H1 (cell line): ENCODE results near the gene COX14. TPM values are rescaled to one million over a fixed set of nuclear protein-coding genes. Genes with fewer than 3 reads are reported as not detected.

ENCODE experiments used
- CTCF ChIA-PET: fragments of 300-600 bp; sonication (Branson Sonifier 250); formaldehyde crosslinking; loops from one replicate; lab custom pipeline; 2021; ENCODE audit not compliant: partially characterized antibody; lab: Charles Lee
- POLR2A ChIA-PET: fragments of 300-600 bp; sonication (Branson Sonifier 250); formaldehyde crosslinking; loops from one replicate; lab custom pipeline; 2021; ENCODE audit warnings: inconsistent platforms; ENCODE audit not compliant: partially characterized antibody; lab: Charles Lee
- DNase-seq, 2 experiments: peaks; one replicate each; pipeline versions ENCODE4 v3.0.0 to v3.0.0-alpha.2; 2010 to 2022; ENCODE audit warnings: low spot score in 2 of 2, low read depth in 1 of 2, mixed read lengths in 1 of 2
- FAIRE-seq: peaks from 2 replicates; lab custom pipeline; 2011; peaks lifted over from hg19 to GRCh38; lab: Jason Lieb, UNC
- H2AFZ ChIP-seq: 2 replicates; pipeline ENCODE4 v1.8.1; 2012; ENCODE audit warnings: low read length, inconsistent platforms
- H2AK5ac ChIP-seq: 2 replicates; pipeline ENCODE4 v1.6.1; 2013; ENCODE audit warnings: low read depth, low read length
- H2BK120ac ChIP-seq: replicated peaks from 2 replicates; pipeline ENCODE3; 2013; ENCODE audit warnings: low read depth, low read length, inconsistent platforms
- H2BK12ac ChIP-seq: 2 replicates; pipeline ENCODE4 v1.6.1; 2013; ENCODE audit warnings: low read depth, low read length
- H2BK15ac ChIP-seq: 2 replicates; pipeline ENCODE4 v1.6.1; 2013; ENCODE audit warnings: low read length
- H2BK20ac ChIP-seq: 2 replicates; pipeline ENCODE4 v1.6.1; 2013; ENCODE audit warnings: low read length
- H2BK5ac ChIP-seq: 2 replicates; pipeline ENCODE4 v1.6.1; 2013; ENCODE audit warnings: low read depth, low read length
- H3K14ac ChIP-seq: 2 replicates; pipeline ENCODE4 v1.6.1; 2013; ENCODE audit warnings: inconsistent platforms; ENCODE audit not compliant: insufficient read length
- H3K18ac ChIP-seq: 2 replicates; pipeline ENCODE4 v1.6.1; 2013; ENCODE audit warnings: low read length; ENCODE audit errors: extremely low read depth
- H3K23ac ChIP-seq: 2 replicates; pipeline ENCODE4 v1.6.1; 2013; ENCODE audit warnings: inconsistent platforms; ENCODE audit not compliant: insufficient read length
- H3K23me2 ChIP-seq: 2 replicates; pipeline ENCODE4 v1.6.1; 2013; ENCODE audit warnings: low read depth, low read length
- H3K27ac ChIP-seq: 2 replicates; pipeline ENCODE4 v1.6.1; 2011; ENCODE audit warnings: low read depth, low read length, inconsistent platforms
- H3K27me3 ChIP-seq, 4 experiments: replicated peaks in 1 of 4; 1 replicate in 1 of 4; 2 replicates in 3 of 4; pipeline versions ENCODE4 v1.6.1 to v1.8.1; 2011 to 2013; ENCODE audit warnings: low read length in 3 of 4, mild to moderate bottlenecking in 3 of 4, inconsistent platforms in 2 of 4, mixed read lengths in 2 of 4, moderate library complexity in 1 of 4; ENCODE audit not compliant: control insufficient read depth in 3 of 4, insufficient read depth in 3 of 4; ENCODE audit errors: extremely low read depth in 1 of 4
- H3K36me3 ChIP-seq, 4 experiments: 2 replicates each; pipeline versions ENCODE4 v1.6.1 to v1.8.1; 2011 to 2013; ENCODE audit warnings: mild to moderate bottlenecking in 4 of 4, low read length in 3 of 4, moderate library complexity in 2 of 4, control low read depth in 1 of 4, inconsistent platforms in 1 of 4; ENCODE audit not compliant: insufficient read depth in 4 of 4, control insufficient read depth in 2 of 4
- H3K4ac ChIP-seq: replicated peaks from 2 replicates; pipeline ENCODE3; 2013; ENCODE audit warnings: low read length, low read depth, mixed read lengths, inconsistent platforms; ENCODE audit not compliant: insufficient read length
- H3K4me1 ChIP-seq, 4 experiments: replicated peaks in 1 of 4; 1 replicate in 1 of 4; 2 replicates in 3 of 4; pipeline versions ENCODE4 v1.6.1 to v1.8.1; 2011 to 2013; ENCODE audit warnings: low read length in 3 of 4, inconsistent platforms in 2 of 4, mixed read lengths in 1 of 4; ENCODE audit not compliant: insufficient read depth in 4 of 4, control insufficient read depth in 3 of 4
- H3K4me2 ChIP-seq, 2 experiments: 2 replicates each; pipeline versions ENCODE4 v1.6.1 to v1.8.1; 2011 to 2013; ENCODE audit warnings: low read depth in 2 of 2, low read length in 2 of 2, control low read depth in 1 of 2, inconsistent platforms in 1 of 2, mild to moderate bottlenecking in 1 of 2; ENCODE audit not compliant: insufficient read depth in 1 of 2
- H3K4me3 ChIP-seq, 4 experiments: fragments of 200-600, 300-600 bp in 1 of 4; sonication (generic), shearing (Covaris generic), sonication (Bioruptor Twin) in 1 of 4; 2 replicates each; pipeline versions ENCODE4 v1.5.1 to v1.8.1; 2011 to 2016; ENCODE audit warnings: low read length in 4 of 4, low read depth in 3 of 4, control low read depth in 2 of 4, inconsistent platforms in 2 of 4, mild to moderate bottlenecking in 2 of 4, mixed read lengths in 1 of 4, moderate library complexity in 1 of 4; ENCODE audit not compliant: insufficient read depth in 2 of 4; ENCODE audit errors: extremely low read depth in 1 of 4
- H3K56ac ChIP-seq: replicated peaks from 2 replicates; pipeline ENCODE3; 2013; ENCODE audit warnings: low read depth, mild to moderate bottlenecking, mixed read lengths, low read length, inconsistent platforms; ENCODE audit not compliant: insufficient read length
- H3K79me1 ChIP-seq: 2 replicates; pipeline ENCODE4 v1.6.1; 2013; ENCODE audit warnings: low read depth, low read length, control low read depth
- H3K79me2 ChIP-seq, 2 experiments: 2 replicates each; pipeline versions ENCODE4 v1.6.1 to v1.8.1; 2012 to 2013; ENCODE audit warnings: low read length in 2 of 2, mild to moderate bottlenecking in 2 of 2, inconsistent platforms in 1 of 2; ENCODE audit not compliant: insufficient read depth in 2 of 2, control insufficient read depth in 1 of 2
- H3K9ac ChIP-seq, 4 experiments: replicated peaks in 1 of 4; 1 replicate in 1 of 4; 2 replicates in 3 of 4; pipeline versions ENCODE4 v1.6.1 to v1.8.1; 2011 to 2013; ENCODE audit warnings: low read depth in 3 of 4, low read length in 3 of 4, control low read depth in 2 of 4, mild to moderate bottlenecking in 2 of 4, moderate library complexity in 2 of 4, inconsistent platforms in 1 of 4; ENCODE audit errors: extremely low read depth in 1 of 4
- H3K9me3 ChIP-seq, 2 experiments: 2 replicates each; pipeline versions ENCODE4 v1.6.1 to v1.8.1; 2012 to 2013; ENCODE audit warnings: mild to moderate bottlenecking in 2 of 2, moderate library complexity in 2 of 2, control low read depth in 1 of 2, inconsistent platforms in 1 of 2, low read depth in 1 of 2, low read length in 1 of 2, mixed read lengths in 1 of 2; ENCODE audit not compliant: insufficient read depth in 2 of 2
- H4K20me1 ChIP-seq, 2 experiments: replicated peaks in 1 of 2; 2 replicates each; pipeline versions ENCODE3 to v1.8.1; 2011 to 2013; ENCODE audit warnings: inconsistent platforms in 2 of 2, low read length in 2 of 2, mild to moderate bottlenecking in 1 of 2; ENCODE audit not compliant: insufficient read depth in 2 of 2, control insufficient read depth in 1 of 2
- H4K5ac ChIP-seq: 2 replicates; pipeline ENCODE4 v1.6.1; 2013; ENCODE audit warnings: low read length, low read depth, mixed read lengths, inconsistent platforms; ENCODE audit not compliant: insufficient read length
- H4K8ac ChIP-seq: 2 replicates; pipeline ENCODE4 v1.8.0; 2013; ENCODE audit warnings: mild to moderate bottlenecking, moderate library complexity, low read length, inconsistent platforms; ENCODE audit not compliant: insufficient read depth; ENCODE audit errors: extremely low read depth
- H4K91ac ChIP-seq: replicated peaks from 2 replicates; pipeline ENCODE3; 2013; ENCODE audit warnings: low read length, mixed read lengths, inconsistent platforms; ENCODE audit not compliant: insufficient read length
- CBX5 ChIP-seq: fragments of 300-800, 300-1000 bp; sonication (generic); IDR thresholded peaks from 2 replicates; pipeline ENCODE4 v1.7.1; 2016; ENCODE audit warnings: antibody characterized with exemption, low read length, low read depth
- CHD2 ChIP-seq: IDR thresholded peaks from 2 replicates; pipeline ENCODE4 v1.6.1; 2012; ENCODE audit warnings: low read length, improper control_type of control experiment
- CTBP2 ChIP-seq: IDR thresholded peaks from 2 replicates; pipeline ENCODE4 v1.7.0; 2011; ENCODE audit warnings: borderline replicate concordance, mild to moderate bottlenecking, moderate library complexity, mixed read lengths, low read length; ENCODE audit not compliant: insufficient read depth, insufficient read length
- E2F6 ChIP-seq: IDR thresholded peaks from 2 replicates; pipeline ENCODE4 v1.6.1; 2012; ENCODE audit warnings: inconsistent platforms
- JUN ChIP-seq: IDR thresholded peaks from 2 replicates; pipeline ENCODE4 v1.6.1; 2011; ENCODE audit warnings: low read depth, mild to moderate bottlenecking, improper control_type of control experiment, low read length
- KDM5A ChIP-seq: fragments of 200-600 bp; IDR thresholded peaks from 2 replicates; pipeline ENCODE4 v1.7.1; 2012; ENCODE audit warnings: mild to moderate bottlenecking, low read length, inconsistent platforms, mixed read lengths
- PHF8 ChIP-seq: fragments of 200-600 bp; sonication (generic); conservative IDR thresholded peaks from 2 replicates; pipeline ENCODE4 v1.7.1; 2012; ENCODE audit warnings: low read depth, mild to moderate bottlenecking, inconsistent platforms, low read length, moderate library complexity
- POLR2AphosphoS5 ChIP-seq: IDR thresholded peaks from 2 replicates; pipeline ENCODE4 v1.6.1; 2011; ENCODE audit warnings: low read depth, low read length
- POU5F1 ChIP-seq: IDR thresholded peaks from 2 replicates; pipeline ENCODE4 v1.6.1; 2011; ENCODE audit warnings: low read depth, mild to moderate bottlenecking, low read length, moderate library complexity
- RAD21 ChIP-seq, 2 experiments: IDR thresholded peaks in 1 of 2; conservative IDR thresholded peaks in 1 of 2; 2 replicates each; pipeline ENCODE4 v1.6.1; 2011; ENCODE audit warnings: low read depth in 2 of 2, low read length in 2 of 2, improper control_type of control experiment in 1 of 2, inconsistent platforms in 1 of 2, mild to moderate bottlenecking in 1 of 2, moderate library complexity in 1 of 2
- SAP30 ChIP-seq: fragments of 300-600 bp; sonication (generic); IDR thresholded peaks from 2 replicates; pipeline ENCODE4 v1.7.1; 2012; ENCODE audit warnings: low read length, moderate library complexity, mild to moderate bottlenecking, inconsistent platforms; ENCODE audit not compliant: insufficient read depth, insufficient replicate concordance
- SIRT6 ChIP-seq: IDR thresholded peaks from one replicate; pipeline ENCODE4 v1.7.1; 2012; ENCODE audit warnings: low read length, inconsistent platforms
- SP4 ChIP-seq: IDR thresholded peaks from 2 replicates; pipeline ENCODE4 v1.6.1; 2012; ENCODE audit warnings: low read length, inconsistent platforms
- YY1 ChIP-seq: IDR thresholded peaks from 2 replicates; pipeline ENCODE4 v1.6.1; 2011; ENCODE audit warnings: low read depth, mild to moderate bottlenecking, low read length
- WGBS, 2 experiments: shearing (Covaris generic) in 1 of 2; methylation state at CpG; one replicate each; pipeline versions ENCODE4 v1.1.6 to v1.1.7; 2013 to 2015; ENCODE audit warnings: low lambda C conversion rate in 2 of 2, mixed read lengths in 2 of 2, inconsistent platforms in 1 of 2, low coverage in 1 of 2, missing lambda C conversion rate in 1 of 2; ENCODE audit not compliant: insufficient replicate concordance in 2 of 2, insufficient coverage in 1 of 2, insufficient read length in 1 of 2; ENCODE audit errors: extremely low coverage in 1 of 2, missing lambda C conversion rate in 1 of 2; 5-methylcytosine and 5-hydroxymethylcytosine counted together
- polyA plus RNA-seq, 7 experiments: library from polyadenylated mRNA; depleted of rRNA in 3 of 7; stranded (reverse) in 5 of 7; unstranded in 2 of 7; fragments of >200 nt in 5 of 7; fragments of 200-250 nt in 2 of 7; gene quantifications; 1 replicate in 5 of 7; 2 replicates in 1 of 7; 4 replicates in 1 of 7; pipeline versions ENCODE4 v1.2.1 to v1.2.3, GENCODE V29; 2011 to 2013; ENCODE audit warnings: missing spikeins in 2 of 7, mixed read lengths in 2 of 7
- total RNA-seq: library from RNA; stranded (reverse); fragmentation: NEBNext Ultra II Directional; extraction: Animal tissue kit (Norgen Biotek cat#: 25700); gene quantifications from 2 replicates; pipeline ENCODE4 v1.2.1, GENCODE V29; 2021

Gene COX14
- total and polyA plus RNA-seq, 2 of the 8 experiments (the other 6 are each of a cell fraction or from before 2014, with no cell fraction given): 40.1 to 102 TPM

GRCh38 chr12:50121641-50122040, 9.6 kb downstream of the COX14 start:
- Histone ChIP-seq H3K4me3 (no peak overlapping the region), H3K23me2 (no peaks in the 10 kb centered on the region), H3K36me3 (peaks cover 0 to 3% (median 0%) of the 10 kb centered on the region in 4 experiments; a peak in 1 of 8 replicates)
- TF ChIP-seq CTBP2 (no peak), KDM5A (no peak), CHD2 (no peak), PHF8 (no peak), POLR2AphosphoS5 (no peak), YY1 (no peak), SIRT6 (no peak), CBX5 (no peak), RAD21 (IDR thresholded peaks at IDR 0.05 in 1 of 2, conservative IDR thresholded peaks at IDR 0.05 in 1 of 2; ENCODE audit: low read depth in 2 of 2, low read length in 2 of 2) (no peak), SAP30 (no peak), SP4 (no peak), JUN (no peak), POU5F1 (no peak), E2F6 (no peak)

More at GRCh38 chr12:50121641-50122040, 9.6 kb downstream of the COX14 start:
- Histone ChIP-seq H2AFZ (no peak overlapping the region), H2AK5ac (no peak overlapping the region), H3K56ac (no peak overlapping the region), H3K9me3 (no peaks in the 10 kb centered on the region), H4K8ac (no peak overlapping the region), H4K20me1 (peaks cover 0 to 2% of the 10 kb centered on the region in 2 experiments), H3K4me1 (no peaks in the 10 kb centered on the region), H2BK15ac (no peak overlapping the region), H3K9ac (no peak overlapping the region), H2BK120ac (no peak overlapping the region), H3K23ac (no peak overlapping the region), H3K79me2 (no peaks in the 10 kb centered on the region), H4K5ac (no peak overlapping the region), H3K27me3 (no peaks in the 10 kb centered on the region), H2BK5ac (no peak overlapping the region), H3K27ac (no peak overlapping the region), H2BK20ac (no peak overlapping the region), H2BK12ac (no peak overlapping the region), H3K4ac (no peak overlapping the region), H3K4me2 (no peak overlapping the region), H4K91ac (no peak overlapping the region), H3K18ac (no peak overlapping the region), H3K79me1 (no peaks in the 10 kb centered on the region), H3K14ac (no peak overlapping the region)
- FAIRE-seq: no peak
- POLR2A ChIA-PET: interaction anchor here (0.6 to 27.1 kb wide), 6 partner anchors 9 to 75 kb away, joined by 3 to 457 read pairs (median 4); partner anchors contain the start of genes COX14, GPD1 and SMARCD1
- CTCF ChIA-PET: interaction anchor here (1.4 to 32.9 kb wide), 3 partner anchors 11 to 36 kb away, joined by 4 to 625 read pairs (median 9); partner anchors contain the start of gene SMARCD1
- 81% methylated on average over 5 of the region's 5 CpGs; no CpG with 5 or more reads in 1 of the 2 experiments for WGBS, 2 experiments
- DNase-seq: no peak
